ENCODE results near the gene BCDIN3D. TPM values are rescaled to one million over a fixed set of nuclear protein-coding genes. Genes with fewer than 3 reads are reported as not detected.

BCDIN3D gene
- total RNA-seq, 4 donors from 2014 or later = 0.20 to 2.4 (median 2.0) TPM

- no peak overlapping the region for H3K4me3 ChIP-seq
- no peaks in the 10 kb centered on the region for H3K36me3 ChIP-seq
- WGBS, 2 donors (ENCODE audit: low coverage in 1 of 2) = 80 to 86% methylated on average over 1 to 2 of the region's 2 CpGs
- H3K4me1 ChIP-seq = peaks cover 0 to 15% (median 12%) of the 10 kb centered on the region in 4 donors
- no peaks in the 10 kb centered on the region for H3K9me3 ChIP-seq
- no peaks in the 10 kb centered on the region for H3K27me3 ChIP-seq
- in situ Hi-C loops (cut with MboI; ENCODE audit: low pct_ligation_motif_present in 1 of 4, low pct_unique_long_range_greater_than_20kb in 1 of 4, low sequenced_read_pairs in 3 of 4) = loop anchor here in 2 of 4 donors (5.0 to 10.0 kb wide), 2 partner anchors 54 to 57 kb away; no protein-coding TSS in a partner anchor
- intact Hi-C loops (cut with DNase I; ENCODE audit: low total_unique reads) = no loop called here
- no peak for TF ChIP-seq CTCF (IDR thresholded peaks at IDR 0.05)
- no peak for TF ChIP-seq POLR2AphosphoS5 (IDR thresholded peaks at IDR 0.05)
- TF ChIP-seq POLR2A (IDR thresholded peaks at IDR 0.05) = no peak
- TF ChIP-seq EP300 (IDR thresholded peaks at IDR 0.05; ENCODE audit: low read depth) = no peak
- no peak overlapping the region for H3K27ac ChIP-seq
- DNase-seq = no peak
These were observed 11.2 kb downstream of the BCDIN3D start for GRCh38 chr12:49831717-49832116.

GRCh38 chr12:49828133-49829091 is 14.5 kb downstream of the BCDIN3D start, which contains the start of gene NCKAP5L:
Gene NCKAP5L (minus strand): TSS chr12:49828413. CDS start chr12:49804044, 24,369 bp downstream.
- peak; percentile 96 for DNase-seq
- Histone ChIP-seq H3K4me1 (peaks cover 9 to 42% (median 27%) of the 10 kb centered on the region in 4 donors), H3K4me3 (peak within 1 kb of the TSS; percentile 44 to 79 (median 74)), H3K36me3 (no peaks in the 10 kb centered on the region), H3K27me3 (no peaks in the 10 kb centered on the region), H3K9me3 (no peaks in the 10 kb centered on the region), H3K27ac (peak within 1 kb of the TSS; percentile 83 to 95 (median 88))
- WGBS, 2 donors (ENCODE audit: low coverage in 1 of 2) = 0% methylated on average over 48 of the region's 61 CpGs; no CpG with 5 or more reads in 1 of the 2 donors
- TF ChIP-seq POLR2A (IDR thresholded peaks at IDR 0.05) (peak; percentile 47), POLR2AphosphoS5 (IDR thresholded peaks at IDR 0.05) (peak; percentile 70 to 75 (median 73)), EP300 (IDR thresholded peaks at IDR 0.05; ENCODE audit: low read depth) (no peak)
- in situ Hi-C loops (cut with MboI; ENCODE audit: low pct_ligation_motif_present in 1 of 4, low pct_unique_long_range_greater_than_20kb in 1 of 4, low sequenced_read_pairs in 3 of 4) (no loop called here), intact Hi-C loops (cut with DNase I; ENCODE audit: low total_unique reads) (no loop called here)

- Histone ChIP-seq H3K27me3 (no peaks in the 10 kb centered on the region), H3K4me1 (peaks cover 9 to 42% (median 27%) of the 10 kb centered on the region in 4 donors), H3K36me3 (no peaks in the 10 kb centered on the region), H3K9me3 (no peaks in the 10 kb centered on the region), H3K4me3 (peak overlapping the region; percentile 44 to 79 (median 74)), H3K27ac (peak overlapping the region; percentile 83 to 95 (median 88))
- in situ Hi-C loops (cut with MboI; ENCODE audit: low pct_ligation_motif_present in 1 of 4, low pct_unique_long_range_greater_than_20kb in 1 of 4, low sequenced_read_pairs in 3 of 4) (no loop called here), intact Hi-C loops (cut with DNase I; ENCODE audit: low total_unique reads) (no loop called here)
- DNase-seq = peak; percentile 52
- WGBS, 2 donors (ENCODE audit: low coverage in 1 of 2) = 5 to 25% methylated on average over 4 to 36 of the region's 38 CpGs
- TF ChIP-seq EP300 (IDR thresholded peaks at IDR 0.05; ENCODE audit: low read depth) = no peak
- TF ChIP-seq CTCF (IDR thresholded peaks at IDR 0.05) = no peak
- TF ChIP-seq POLR2A (IDR thresholded peaks at IDR 0.05) = no peak
- no peak for TF ChIP-seq POLR2AphosphoS5 (IDR thresholded peaks at IDR 0.05)
These were observed 15.4 kb downstream of the BCDIN3D start for GRCh38 chr12:49827401-49828099.

GRCh38 chr12:49827051-49827400 is 15.9 kb downstream of the BCDIN3D start:
- Histone ChIP-seq H3K36me3 (no peaks in the 10 kb centered on the region), H3K4me1 (peaks cover 9 to 42% (median 27%) of the 10 kb centered on the region in 4 donors), H3K9me3 (no peaks in the 10 kb centered on the region), H3K27ac (peak overlapping the region; percentile 83 to 95 (median 88)), H3K4me3 (peak overlapping the region; percentile 44 to 79 (median 74)), H3K27me3 (no peaks in the 10 kb centered on the region)
- intact Hi-C loops (cut with DNase I; ENCODE audit: low total_unique reads) = no loop called here
- TF ChIP-seq CTCF (IDR thresholded peaks at IDR 0.05) (no peak), EP300 (IDR thresholded peaks at IDR 0.05; ENCODE audit: low read depth) (no peak), POLR2AphosphoS5 (IDR thresholded peaks at IDR 0.05) (no peak), POLR2A (IDR thresholded peaks at IDR 0.05) (no peak)
- no peak for DNase-seq
- in situ Hi-C loops (cut with MboI; ENCODE audit: low pct_ligation_motif_present in 1 of 4, low pct_unique_long_range_greater_than_20kb in 1 of 4, low sequenced_read_pairs in 3 of 4) = no loop called here
- WGBS, 2 donors (ENCODE audit: low coverage in 1 of 2) = 52% methylated on average over 6 of the region's 6 CpGs; no CpG with 5 or more reads in 1 of the 2 donors
